Parathyroid adenoma (tissue), 2 donors: ENCODE measurements around the gene FCER1G.

Source experiments
- H2AFZ ChIP-seq: fragments of 300-600 bp; sonication (generic); one replicate; pipeline ENCODE4 v1.7.0; 2017; ENCODE audit warnings: antibody characterized with exemption, mild to moderate bottlenecking
- H3K27ac ChIP-seq: fragments of 300-600 bp; sonication (generic); one replicate; pipeline ENCODE4 v1.7.0; 2017
- H3K27me3 ChIP-seq: fragments of 300-600 bp; sonication (generic); one replicate; pipeline ENCODE4 v1.7.0; 2017; ENCODE audit warnings: low read length; ENCODE audit not compliant: control insufficient read depth, insufficient read depth
- H3K36me3 ChIP-seq: fragments of 300-600 bp; sonication (generic); one replicate; pipeline ENCODE4 v1.7.0; 2017; ENCODE audit warnings: low read length; ENCODE audit not compliant: control insufficient read depth, insufficient read depth
- H3K4me1 ChIP-seq: fragments of 300-600 bp; sonication (generic); one replicate; pipeline ENCODE4 v1.7.0; 2017; ENCODE audit warnings: control low read depth
- H3K4me2 ChIP-seq: fragments of 300-600 bp; sonication (generic); one replicate; pipeline ENCODE4 v1.7.0; 2017; ENCODE audit warnings: low read length
- H3K4me3 ChIP-seq: fragments of 300-600 bp; sonication (generic); one replicate; pipeline ENCODE4 v1.7.0; 2017; ENCODE audit warnings: low read depth, low read length
- H3K79me2 ChIP-seq: fragments of 300-600 bp; sonication (generic); one replicate; pipeline ENCODE4 v1.7.0; 2017; ENCODE audit warnings: control low read depth
- H3K9ac ChIP-seq: fragments of 300-600 bp; sonication (generic); one replicate; pipeline ENCODE4 v1.7.0; 2017; ENCODE audit warnings: mild to moderate bottlenecking
- H3K9me3 ChIP-seq: fragments of 300-600 bp; sonication (generic); one replicate; pipeline ENCODE4 v1.7.0; 2017; ENCODE audit warnings: low read length; ENCODE audit not compliant: control insufficient read depth
- CTCF ChIP-seq: fragments of 300-600 bp; sonication (generic); IDR thresholded peaks from one replicate; pipeline ENCODE4 v1.7.0; 2017; ENCODE audit warnings: antibody characterized with exemption, mild to moderate bottlenecking
- donor health status: primary hyperparathyroidism.

Gene FCER1G

GRCh38 chr1:161177936-161178244 is 37.2 kb upstream of the FCER1G start:
- Histone ChIP-seq H3K4me2 (peak overlapping the region; percentile 100), H3K27ac (peak overlapping the region; percentile 88), H3K36me3 (no peaks in the 10 kb centered on the region), H3K4me3 (peak overlapping the region; percentile 98), H3K9ac (no peak overlapping the region), H2AFZ (peak overlapping the region; percentile 93), H3K79me2 (peaks cover 4% of the 10 kb centered on the region), H3K27me3 (no peaks in the 10 kb centered on the region), H3K9me3 (no peaks in the 10 kb centered on the region), H3K4me1 (peaks cover 3% of the 10 kb centered on the region)
- TF ChIP-seq CTCF = no peak

- peaks cover 4% of the 10 kb centered on the region for H3K79me2 ChIP-seq
Observed at GRCh38 chr1:161179698-161180097, 35.4 kb upstream of the FCER1G start.

GRCh38 chr1:161180639-161181038 is 34.5 kb upstream of the FCER1G start:
- Histone ChIP-seq H3K9ac (no peak overlapping the region), H3K4me3 (no peak overlapping the region), H3K27me3 (no peaks in the 10 kb centered on the region), H3K9me3 (no peaks in the 10 kb centered on the region), H3K36me3 (no peaks in the 10 kb centered on the region), H2AFZ (no peak overlapping the region), H3K4me1 (peaks cover 3% of the 10 kb centered on the region), H3K79me2 (peaks cover 4% of the 10 kb centered on the region), H3K27ac (no peak overlapping the region), H3K4me2 (no peak overlapping the region)
- TF ChIP-seq CTCF = no peak

More at GRCh38 chr1:161179698-161180097, 35.4 kb upstream of the FCER1G start:
- no peak overlapping the region for H3K4me3 ChIP-seq
- TF ChIP-seq CTCF = no peak
- H3K9ac ChIP-seq = no peak overlapping the region
- no peaks in the 10 kb centered on the region for H3K27me3 ChIP-seq
- no peak overlapping the region for H3K27ac ChIP-seq
- H3K9me3 ChIP-seq = no peaks in the 10 kb centered on the region
- H3K4me1 ChIP-seq = peaks cover 3% of the 10 kb centered on the region
- no peak overlapping the region for H2AFZ ChIP-seq
- no peak overlapping the region for H3K4me2 ChIP-seq
- no peaks in the 10 kb centered on the region for H3K36me3 ChIP-seq

GRCh38 chr1:161182214-161182613 is 32.9 kb upstream of the FCER1G start:
- no peak for TF ChIP-seq CTCF
- Histone ChIP-seq H2AFZ (no peak overlapping the region), H3K9ac (no peak overlapping the region), H3K4me3 (no peak overlapping the region), H3K36me3 (no peaks in the 10 kb centered on the region), H3K9me3 (no peaks in the 10 kb centered on the region), H3K4me2 (no peak overlapping the region), H3K27me3 (no peaks in the 10 kb centered on the region), H3K79me2 (peaks cover 4% of the 10 kb centered on the region), H3K27ac (no peak overlapping the region), H3K4me1 (peaks cover 3% of the 10 kb centered on the region)

GRCh38 chr1:161185282-161185682 is 29.8 kb upstream of the FCER1G start:
- no peak overlapping the region for H3K9ac ChIP-seq
- no peaks in the 10 kb centered on the region for H3K27me3 ChIP-seq
- H3K4me3 ChIP-seq = no peak overlapping the region
- no peak for TF ChIP-seq CTCF
- H3K4me1 ChIP-seq = no peaks in the 10 kb centered on the region
- H3K79me2 ChIP-seq = no peaks in the 10 kb centered on the region
- no peaks in the 10 kb centered on the region for H3K9me3 ChIP-seq
- peak overlapping the region; percentile 72 for H3K27ac ChIP-seq
- no peak overlapping the region for H3K4me2 ChIP-seq
- H3K36me3 ChIP-seq = no peaks in the 10 kb centered on the region
- no peak overlapping the region for H2AFZ ChIP-seq
